ACHN (cell line): ENCODE data around the gene EXOC3L1.

Experiments
- DNase-seq: peaks from one replicate; pipeline ENCODE4 v3.0.0-alpha.2; 2015
- in situ Hi-C: cut with HindIII; loops from 2 replicates; pipeline ENCODE4 v1.10.0; 2017; ENCODE audit warnings: low sequenced_read_pairs, low pct_ligation_motif_present, low pct_unique_long_range_greater_than_20kb

The EXOC3L1 gene

GRCh38 chr16:67170949-67171649, 18.8 kb downstream of the EXOC3L1 start:
- DNase-seq, result no peak
- in situ Hi-C loops, result no loop called here

- peak; percentile 92 for DNase-seq
- in situ Hi-C loops, result no loop called here
Observed at GRCh38 chr16:67170168-67170948, 19.6 kb downstream of the EXOC3L1 start, which contains the start of gene NOL3. TSS of gene NOL3 (plus strand) at chr16:67170538.

- in situ Hi-C loops, result no loop called here
- DNase-seq, result peak; percentile 68
Observed at GRCh38 chr16:67169642-67170167, 20.2 kb downstream of the EXOC3L1 start.

- in situ Hi-C loops, result no loop called here
Observed at GRCh38 chr16:67169011-67169451, 20.9 kb downstream of the EXOC3L1 start.

GRCh38 chr16:67167588-67167987, 22.3 kb downstream of the EXOC3L1 start:
- in situ Hi-C loops, result no loop called here

More at GRCh38 chr16:67169011-67169451, 20.9 kb downstream of the EXOC3L1 start:
- no peak for DNase-seq

GRCh38 chr16:67166598-67167168, 23.3 kb downstream of the EXOC3L1 start:
- in situ Hi-C loops, result no loop called here
- DNase-seq, result no peak

More at GRCh38 chr16:67167588-67167987, 22.3 kb downstream of the EXOC3L1 start:
- no peak for DNase-seq

GRCh38 chr16:67166110-67166547, 23.8 kb downstream of the EXOC3L1 start:
- DNase-seq, result no peak
- in situ Hi-C loops, result no loop called here

GRCh38 chr16:67165121-67166078, 24.5 kb downstream of the EXOC3L1 start:
- in situ Hi-C loops, result no loop called here
- no peak for DNase-seq

GRCh38 chr16:67164599-67165061, 25.3 kb downstream of the EXOC3L1 start, which contains the start of gene HSF4:
TSS of gene HSF4 (plus strand) at chr16:67164745. CDS start at chr16:67164812, 67 bp downstream.
- in situ Hi-C loops, result no loop called here
- peak; percentile 72 for DNase-seq

GRCh38 chr16:67163999-67164558, 25.9 kb downstream of the EXOC3L1 start:
- in situ Hi-C loops, result no loop called here
- DNase-seq, result peak; percentile 53

- DNase-seq, result peak; percentile 61
- in situ Hi-C loops, result no loop called here
Observed at GRCh38 chr16:67163164-67163998, 26.6 kb downstream of the EXOC3L1 start.

GRCh38 chr16:67162506-67163163, 27.3 kb downstream of the EXOC3L1 start:
- in situ Hi-C loops, result no loop called here
- DNase-seq, result no peak

GRCh38 chr16:67161595-67162058, 28.3 kb downstream of the EXOC3L1 start:
- DNase-seq, result no peak
- in situ Hi-C loops, result no loop called here

- peak; percentile 69 for DNase-seq
- in situ Hi-C loops, result no loop called here
Observed at GRCh38 chr16:67158637-67159600, 31.0 kb downstream of the EXOC3L1 start.
